NK-92 (cell line): ENCODE results near the gene TRUB2.
"Not testable (repeated sequence)": the region's sequence is repeated elsewhere in the genome, so short reads cannot be mapped to it uniquely, and the experiment has no call there.

Source experiments
- DNase-seq: peaks from one replicate; lab custom pipeline; 2025; ENCODE audit not compliant: unreplicated experiment; lab: John Stamatoyannopoulos, UW

Gene TRUB2

DNA sequence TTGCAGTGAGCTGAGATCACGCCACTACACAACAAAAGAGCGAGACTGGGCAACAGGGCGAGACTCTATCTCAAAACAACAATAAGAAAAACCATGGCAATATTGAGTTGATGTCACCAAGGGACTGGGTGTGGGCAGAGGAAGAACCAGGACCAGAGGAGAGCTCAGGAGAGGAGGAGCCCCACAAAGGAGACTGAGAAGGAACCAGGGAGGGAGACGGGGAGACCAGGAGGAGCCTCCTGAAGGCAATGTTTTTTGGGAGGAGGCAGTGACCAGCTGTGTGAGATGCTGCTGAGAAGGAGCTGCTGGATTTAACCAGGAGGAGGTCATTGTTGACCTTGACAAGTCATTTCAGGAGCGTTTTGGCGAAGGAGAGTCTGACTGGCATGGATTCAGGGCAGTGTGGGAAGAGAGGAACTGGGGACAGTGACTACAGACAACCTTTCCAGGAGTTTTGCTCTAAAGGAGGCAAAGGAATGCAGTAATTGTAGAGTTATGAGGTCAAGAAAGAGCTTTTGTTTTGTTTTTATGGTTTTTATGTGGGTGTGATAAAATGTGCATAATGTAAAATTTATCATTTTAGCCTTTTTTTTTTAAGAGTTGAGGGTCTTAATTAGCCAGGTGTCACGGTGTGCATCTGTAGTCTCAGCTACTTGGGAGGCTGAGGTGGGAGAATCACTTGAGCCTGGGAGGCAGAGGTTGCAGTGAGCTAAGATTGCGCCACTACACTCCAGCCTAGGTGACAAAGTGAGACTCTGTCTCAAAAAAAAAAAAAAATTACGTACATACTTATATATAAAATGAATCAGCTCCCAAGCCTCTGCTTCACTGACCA lies 17.9 kb downstream of the TRUB2 start:
- DNase-seq, result no peak

DNA sequence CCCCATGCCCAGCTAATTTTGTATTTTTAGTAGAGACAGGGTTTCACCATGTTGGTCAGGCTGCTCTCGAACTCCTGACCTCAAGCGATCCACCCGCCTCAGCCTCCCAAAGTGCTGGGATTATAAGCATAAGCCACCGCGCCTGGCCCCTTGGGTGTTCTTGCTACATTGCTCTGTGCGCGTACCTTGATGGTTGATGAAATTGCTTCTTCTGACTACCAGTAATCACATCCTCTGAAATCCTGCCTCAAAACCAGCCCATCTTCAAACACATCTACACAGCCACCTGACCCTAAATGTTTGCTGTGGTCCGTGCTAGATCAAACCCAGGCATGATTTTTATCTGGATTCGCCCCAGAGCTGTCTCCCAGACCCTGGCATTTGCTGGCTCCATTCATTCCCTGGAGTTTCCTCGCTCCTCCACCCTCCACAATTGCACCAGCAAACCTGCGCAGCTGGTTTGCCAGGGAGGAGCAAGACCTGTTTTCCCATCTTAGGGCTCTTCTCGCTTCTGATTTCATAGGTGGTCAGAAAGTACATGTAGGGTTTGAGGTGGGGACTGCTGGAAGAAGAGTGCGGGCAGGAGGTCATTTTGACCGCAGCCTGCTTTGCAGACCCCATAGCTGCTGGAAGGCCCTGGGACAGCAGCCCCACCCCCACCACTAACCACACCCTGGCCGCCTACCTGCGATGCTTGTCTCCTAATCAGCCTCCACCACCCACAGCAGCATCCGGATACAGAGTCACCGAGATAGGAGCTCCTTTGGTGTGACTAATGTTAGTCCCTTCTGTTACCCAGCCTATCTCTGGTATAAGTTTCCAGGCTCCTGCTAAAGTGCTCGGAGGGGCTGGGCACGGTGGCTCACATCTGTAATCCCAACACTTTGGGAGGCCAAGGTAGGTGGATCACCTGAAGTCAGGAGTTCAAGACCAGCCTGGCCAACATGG lies 23.4 kb downstream of the TRUB2 start:
- no peak for DNase-seq

DNA sequence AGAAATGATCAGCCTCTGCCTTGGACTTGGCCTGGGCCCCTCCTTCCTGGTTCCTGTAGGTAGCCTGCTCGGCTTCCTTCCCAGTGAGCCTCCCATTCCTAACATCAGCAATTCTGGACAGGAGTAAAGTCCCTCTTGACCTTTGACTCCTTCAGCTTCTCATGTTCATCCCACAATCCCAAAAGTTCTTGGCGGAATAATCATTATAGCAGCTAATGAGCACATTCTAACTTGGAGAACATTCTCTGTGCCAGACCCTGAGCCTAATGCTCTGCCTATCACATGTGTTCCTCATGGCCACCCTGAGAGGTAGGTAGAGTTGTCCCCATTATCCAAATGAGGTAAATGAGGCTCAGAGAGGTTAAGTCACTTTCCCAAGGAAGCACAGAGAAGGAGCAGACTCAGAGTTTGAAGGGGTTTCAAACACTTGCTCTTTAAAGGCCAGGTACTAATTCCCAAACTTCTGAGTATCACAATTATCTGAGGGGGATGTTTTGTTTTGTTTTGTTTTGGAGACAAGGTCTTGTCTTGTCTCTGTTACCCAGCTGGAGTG lies 24.9 kb downstream of the TRUB2 start:
- DNase-seq, result no peak

DNA sequence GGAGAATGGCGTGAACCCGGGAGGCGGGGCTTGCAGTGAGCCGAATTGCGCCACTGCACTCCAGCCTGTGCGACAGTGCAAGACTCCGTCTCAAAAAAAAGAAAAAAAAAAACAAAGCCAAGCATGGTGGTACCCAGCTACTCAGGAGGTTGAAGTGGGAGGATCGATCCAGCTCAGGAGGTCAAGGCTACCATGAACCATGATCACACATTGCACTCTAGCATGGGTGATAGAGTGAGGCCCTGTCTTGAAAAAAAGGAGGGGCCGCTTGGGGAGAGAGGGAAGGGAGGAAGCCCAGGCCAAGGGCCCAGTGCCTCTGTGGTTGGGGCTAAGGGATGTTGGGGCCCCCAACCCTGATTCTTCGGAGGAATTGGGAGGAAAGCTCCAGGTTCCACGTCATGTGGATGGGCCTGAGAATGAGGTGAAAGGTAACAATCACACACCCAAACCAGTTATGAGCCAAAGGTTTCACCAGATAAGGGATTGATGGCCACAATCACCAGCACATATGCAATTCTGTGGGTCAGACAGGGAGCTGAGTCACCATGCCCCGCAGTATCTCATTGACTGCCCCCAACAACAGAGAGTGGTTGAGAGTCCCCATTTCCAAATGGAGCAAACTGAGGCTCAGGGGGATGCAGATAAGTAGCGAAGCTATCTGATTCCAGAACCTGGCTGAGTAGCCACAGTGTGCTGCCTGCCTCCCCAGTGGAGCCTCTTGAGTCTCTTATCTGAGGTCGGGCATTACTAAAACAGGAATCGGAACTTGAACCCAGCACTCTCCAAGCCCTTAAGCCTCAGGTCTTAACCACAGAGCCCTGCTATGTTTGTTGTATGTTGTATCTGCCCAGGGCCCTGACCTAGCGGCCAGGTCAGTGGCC lies 25.7 kb downstream of the TRUB2 start:
- no peak for DNase-seq

DNA sequence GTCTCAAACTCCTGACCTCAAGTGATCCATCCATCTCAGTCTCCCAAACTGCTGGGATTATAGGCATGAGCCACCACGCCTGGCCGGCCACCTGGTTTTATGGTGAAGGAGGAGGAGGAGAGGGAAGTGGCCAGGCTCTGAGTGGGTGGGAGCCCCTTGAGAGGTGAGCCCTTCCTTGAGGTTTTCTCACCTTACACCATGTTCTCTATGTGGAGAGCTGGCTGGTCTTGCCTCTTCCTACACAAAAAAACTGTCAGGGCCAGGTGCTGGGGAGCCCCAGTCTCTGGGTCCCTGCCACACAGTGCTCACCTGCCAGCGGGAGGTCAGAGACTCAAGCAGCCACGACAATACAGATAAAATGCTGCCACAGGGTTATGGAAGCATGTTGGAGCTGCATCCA lies 28.1 kb downstream of the TRUB2 start:
- DNase-seq, result no peak

DNA sequence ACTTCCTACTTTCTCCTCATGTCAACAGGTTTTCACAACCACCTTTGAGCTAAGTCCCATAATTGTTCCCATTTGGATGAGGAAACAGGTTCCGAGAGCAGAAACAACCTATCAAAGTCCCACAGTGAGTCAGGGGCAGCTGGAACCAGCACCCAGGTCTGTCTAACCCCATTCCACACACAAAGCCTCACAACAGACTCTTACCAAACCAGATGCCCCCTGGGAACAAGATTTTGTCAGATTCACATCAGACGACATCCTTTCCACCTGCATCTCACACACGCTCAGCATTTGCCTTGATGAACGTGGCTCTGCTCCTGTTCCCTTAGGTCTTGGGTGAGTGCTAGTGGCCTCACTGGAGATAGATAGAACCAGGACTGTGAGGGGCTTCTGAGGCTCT lies 29.2 kb downstream of the TRUB2 start:
- DNase-seq, result no peak

DNA sequence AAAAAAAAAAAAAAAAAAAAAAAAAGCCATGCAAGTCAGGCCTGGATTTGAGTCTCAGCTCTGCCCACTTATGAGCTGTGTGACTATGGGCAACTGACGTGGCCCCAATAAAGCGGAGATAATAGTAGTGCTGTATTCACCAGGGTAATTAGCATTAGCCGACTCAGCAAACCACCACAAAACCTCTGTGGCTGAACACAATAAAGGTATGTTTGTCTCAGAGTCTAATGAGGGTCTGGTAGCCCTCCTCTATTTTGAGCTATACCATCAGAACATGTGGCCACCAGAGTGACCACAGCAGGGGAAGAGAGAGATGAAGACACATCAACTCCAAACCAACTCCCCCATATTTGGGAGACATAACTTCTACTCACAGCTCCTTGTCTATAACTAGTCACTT lies 30.2 kb downstream of the TRUB2 start:
- DNase-seq, result no peak

DNA sequence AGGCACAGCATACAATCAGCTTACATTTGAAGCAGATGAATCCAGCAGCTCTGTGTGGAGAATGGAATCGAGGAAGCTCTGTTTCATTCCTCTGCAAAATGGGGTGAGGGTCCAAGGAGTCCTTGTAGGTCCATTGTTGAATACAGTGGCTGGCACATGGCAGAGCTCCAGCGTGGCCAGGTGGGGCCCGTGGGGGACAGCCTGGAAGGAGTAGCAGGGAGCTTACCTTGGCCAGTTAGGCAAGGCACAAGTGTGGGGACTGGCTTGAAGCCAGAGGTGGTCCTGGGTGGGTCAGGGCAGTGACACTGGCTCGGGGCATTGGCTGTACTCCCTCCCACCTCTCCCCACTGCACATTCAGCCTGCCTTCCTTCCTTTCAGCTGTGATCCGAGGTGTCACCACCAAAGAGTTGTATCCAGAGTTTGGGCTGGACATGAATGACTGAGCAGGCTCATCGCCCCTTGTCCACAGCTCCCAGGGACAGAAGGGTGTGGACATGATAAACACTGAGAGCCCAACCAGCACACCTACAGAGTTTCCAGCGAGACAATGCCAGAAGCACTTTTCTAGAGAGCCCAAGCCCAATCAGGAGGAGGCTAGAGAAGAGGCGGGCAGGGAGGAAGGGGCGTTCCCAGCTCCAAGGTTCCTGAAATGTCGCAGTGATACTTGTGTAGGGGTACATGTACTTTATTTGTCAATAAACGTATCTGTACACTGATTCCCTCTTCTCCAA lies 33.8 kb downstream of the TRUB2 start:
- DNase-seq, result no peak

DNA sequence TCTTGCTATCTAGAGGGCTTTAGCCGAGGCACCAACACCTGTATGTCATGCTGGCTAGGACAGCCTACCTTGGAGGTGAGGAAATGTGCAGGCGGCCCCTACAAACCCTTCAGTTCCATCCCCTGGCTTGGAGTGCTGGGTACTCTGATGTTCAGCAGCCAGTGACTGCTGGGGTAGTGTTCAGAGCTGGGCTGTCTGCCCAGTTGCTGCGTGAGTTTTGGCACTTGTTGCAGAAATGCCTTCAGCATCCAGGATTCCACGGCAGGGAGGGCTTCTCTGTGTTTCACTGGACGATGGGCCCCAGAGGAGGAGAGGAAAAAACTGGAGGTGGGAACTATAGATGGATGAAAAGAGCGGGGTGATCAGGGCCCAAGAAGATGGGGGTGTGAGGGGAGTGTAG lies 35.8 kb downstream of the TRUB2 start:
- DNase-seq, result no peak

DNA sequence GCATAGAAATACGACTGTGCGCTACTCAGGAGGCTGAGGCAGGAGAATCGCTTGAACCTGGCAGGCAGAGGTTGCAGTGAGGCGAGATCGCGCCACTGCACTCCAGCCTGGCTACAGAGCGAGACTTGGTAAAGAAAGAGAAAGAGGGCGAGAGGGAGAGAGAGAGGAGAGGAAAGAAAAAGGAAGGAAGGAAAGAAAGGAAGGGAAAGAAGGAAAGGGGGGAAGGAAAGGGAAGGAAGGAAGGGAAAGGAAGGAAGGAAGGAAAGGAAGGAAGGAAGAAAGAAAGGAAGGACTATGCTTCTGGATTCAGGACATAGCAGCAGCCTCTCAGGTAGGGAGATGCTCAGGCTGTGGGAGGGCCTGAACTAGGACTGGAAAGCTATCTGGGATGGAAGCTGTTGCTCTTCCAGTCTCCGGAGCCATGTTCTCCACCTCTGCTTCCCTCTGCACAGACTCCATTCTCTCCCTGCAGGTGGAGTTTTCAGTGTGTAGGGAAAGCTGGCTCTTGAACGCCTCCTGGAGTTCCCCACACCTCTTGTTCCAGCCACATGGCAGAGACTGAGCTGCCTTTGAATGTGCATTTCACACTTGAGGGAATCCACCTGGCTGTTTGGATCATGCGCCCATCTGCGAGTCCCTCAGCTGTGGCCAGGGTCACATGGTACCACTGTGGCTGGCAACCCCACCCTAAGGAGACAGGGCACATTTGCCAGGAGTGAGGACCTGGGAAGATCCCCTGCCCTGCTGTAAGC lies 37.0 kb downstream of the TRUB2 start:
- no peak for DNase-seq

DNA sequence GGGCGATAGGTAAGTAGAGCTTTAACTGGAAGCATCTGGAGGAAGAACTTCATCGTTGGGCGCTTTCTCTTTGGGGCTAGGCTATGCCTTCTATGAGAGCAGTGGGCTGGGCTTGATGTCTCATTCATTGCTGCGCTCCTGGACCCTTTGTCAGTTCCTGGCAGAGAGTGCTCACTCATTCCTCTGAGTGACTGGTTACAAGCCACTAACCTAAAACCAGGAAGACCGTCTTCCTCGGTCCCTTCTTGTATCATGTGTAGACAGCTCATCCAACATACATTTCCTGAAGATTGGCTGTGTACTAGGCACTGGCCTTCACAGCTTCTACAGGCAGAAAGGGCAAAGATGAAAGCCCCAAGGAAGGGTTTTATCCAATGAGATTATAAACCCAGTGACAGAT lies 39.7 kb downstream of the TRUB2 start:
- DNase-seq, result no peak

DNA sequence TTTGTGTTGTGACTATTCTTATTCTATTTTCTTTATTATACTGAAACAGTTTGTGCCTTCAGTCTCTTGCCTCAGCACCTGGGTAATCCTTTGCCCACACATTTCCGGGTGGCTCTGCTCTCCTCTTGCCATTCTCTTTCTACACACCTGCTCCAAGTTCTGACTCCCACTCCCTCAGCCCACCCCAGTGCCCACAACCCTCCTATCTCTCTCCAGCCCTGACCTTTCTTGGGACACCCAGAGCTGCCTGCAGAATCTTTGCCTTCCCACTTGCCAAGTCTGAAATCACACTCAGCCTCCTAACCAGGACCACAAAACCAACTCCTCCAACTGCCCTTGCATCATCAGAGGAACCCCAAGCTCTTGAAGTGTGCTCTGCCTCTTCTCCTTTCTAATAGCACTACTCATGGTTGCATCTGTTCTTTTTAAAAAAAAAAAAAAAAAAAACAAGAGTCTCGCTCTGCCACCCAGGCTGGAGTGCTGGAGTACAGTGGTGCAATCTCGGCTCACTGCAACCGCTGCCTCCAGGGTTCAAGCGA lies 42.1 kb downstream of the TRUB2 start:
- no peak for DNase-seq

DNA sequence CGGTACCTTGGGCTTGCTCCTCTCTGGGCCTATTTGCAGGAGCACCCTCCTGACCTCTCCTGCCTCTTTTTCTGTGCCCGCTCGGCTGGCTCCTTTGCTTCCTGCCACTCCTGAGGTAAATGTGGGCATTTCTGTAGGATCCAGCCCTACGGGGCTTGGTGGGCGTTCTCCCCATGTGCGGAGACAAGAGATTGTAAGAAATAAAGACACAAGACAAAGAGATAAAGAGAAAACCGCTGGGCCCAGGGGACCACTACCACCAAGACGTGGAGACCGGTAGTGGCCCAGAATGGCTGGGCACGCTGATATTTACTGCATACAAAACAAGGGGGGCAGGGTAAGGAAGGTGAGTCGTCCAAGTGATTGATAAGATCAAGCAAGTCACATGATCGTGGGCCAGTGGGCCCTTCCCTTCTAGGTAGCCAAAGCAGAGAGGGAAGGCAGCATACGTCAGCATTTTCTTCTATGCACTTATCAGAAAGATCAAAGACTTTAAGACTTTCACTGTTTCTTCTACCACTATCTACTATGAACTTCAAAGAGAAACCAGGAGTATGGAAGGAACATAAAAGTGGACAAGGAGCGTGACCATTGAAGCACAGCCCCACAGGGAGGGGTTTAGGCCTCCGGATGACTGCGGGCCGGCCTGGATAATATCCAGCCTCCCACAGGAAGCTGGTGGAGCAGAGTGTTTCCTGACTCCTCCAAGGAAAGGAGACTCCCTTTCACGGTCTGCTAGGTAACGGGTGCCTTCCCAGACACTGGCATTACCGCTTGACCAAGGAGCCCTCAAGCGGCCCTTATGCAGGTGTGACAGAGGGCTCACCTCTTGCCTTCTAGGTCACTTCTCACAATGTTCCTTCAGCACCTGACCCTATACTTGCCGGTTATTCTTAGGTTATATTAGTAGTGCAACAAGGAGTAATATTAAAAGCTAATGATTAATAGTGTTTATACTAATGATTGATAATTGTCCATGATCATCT lies 42.9 kb downstream of the TRUB2 start:
- not testable (repeated sequence) for DNase-seq

DNA sequence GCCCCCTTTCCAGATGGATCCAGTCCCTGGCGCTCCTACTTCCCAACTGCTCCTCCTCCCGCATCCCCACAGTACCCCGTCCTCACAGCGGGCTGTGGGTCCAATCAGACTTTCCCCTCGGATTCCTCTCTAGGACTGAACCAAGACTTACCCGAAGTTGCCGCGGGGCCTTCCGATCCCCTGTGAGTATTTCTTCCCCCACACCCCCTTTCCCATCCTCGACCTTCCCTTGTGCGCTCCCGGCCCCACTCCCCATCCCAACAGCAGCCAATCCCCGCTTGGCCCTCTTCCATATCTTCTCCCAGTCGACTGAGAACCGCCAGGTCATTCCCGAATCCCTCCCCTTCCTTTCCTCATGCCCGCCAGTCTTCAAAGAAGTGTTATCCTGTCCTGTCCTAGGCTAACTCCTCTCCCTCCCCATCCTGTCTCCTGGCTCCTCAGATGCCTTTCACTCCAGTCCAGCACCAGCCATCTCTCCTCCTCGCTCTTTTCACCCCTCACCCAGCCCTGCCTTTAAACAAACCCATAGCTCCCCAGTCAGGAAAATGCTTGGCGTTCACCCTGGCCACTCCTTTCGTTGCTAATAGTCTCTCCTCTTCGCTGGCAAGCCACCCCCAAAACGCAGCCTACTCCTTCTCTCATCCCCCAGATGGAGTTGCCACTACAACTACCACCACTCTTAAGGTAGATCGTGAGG lies 45.5 kb downstream of the TRUB2 start:
- no peak for DNase-seq

DNA sequence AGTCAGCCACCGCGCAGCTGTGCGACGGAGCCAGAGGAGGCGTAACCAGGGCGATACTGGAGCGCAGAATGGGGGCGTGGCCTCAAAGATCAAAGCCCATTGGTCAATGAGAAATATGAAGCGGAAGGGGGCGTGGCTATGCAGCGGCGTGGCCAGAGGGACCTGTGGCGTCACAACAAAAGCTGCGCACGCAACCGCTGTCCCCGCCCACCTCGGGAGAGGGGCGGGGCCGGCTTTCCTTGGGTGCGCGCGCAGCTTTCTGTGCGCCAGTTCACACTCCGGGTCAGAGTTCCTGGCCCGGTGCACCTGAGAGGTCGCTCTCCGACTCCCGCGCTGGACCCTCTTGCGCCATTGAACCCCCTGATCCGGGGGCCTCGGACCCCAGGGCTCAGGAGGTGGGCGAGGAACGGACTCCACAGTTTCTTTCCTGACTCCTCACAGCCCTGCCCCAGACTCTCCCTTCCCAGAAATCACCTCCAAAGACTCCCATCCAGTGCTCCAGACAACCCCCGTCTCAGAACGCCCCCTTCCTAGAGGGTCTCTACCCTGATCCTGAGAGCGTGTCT lies 46.2 kb downstream of the TRUB2 start, which contains the start of gene SWI5:
SWI5 (plus strand) TSS at position 269 of the 566 bp plus-strand sequence.
- DNase-seq, result peak; percentile 96

DNA sequence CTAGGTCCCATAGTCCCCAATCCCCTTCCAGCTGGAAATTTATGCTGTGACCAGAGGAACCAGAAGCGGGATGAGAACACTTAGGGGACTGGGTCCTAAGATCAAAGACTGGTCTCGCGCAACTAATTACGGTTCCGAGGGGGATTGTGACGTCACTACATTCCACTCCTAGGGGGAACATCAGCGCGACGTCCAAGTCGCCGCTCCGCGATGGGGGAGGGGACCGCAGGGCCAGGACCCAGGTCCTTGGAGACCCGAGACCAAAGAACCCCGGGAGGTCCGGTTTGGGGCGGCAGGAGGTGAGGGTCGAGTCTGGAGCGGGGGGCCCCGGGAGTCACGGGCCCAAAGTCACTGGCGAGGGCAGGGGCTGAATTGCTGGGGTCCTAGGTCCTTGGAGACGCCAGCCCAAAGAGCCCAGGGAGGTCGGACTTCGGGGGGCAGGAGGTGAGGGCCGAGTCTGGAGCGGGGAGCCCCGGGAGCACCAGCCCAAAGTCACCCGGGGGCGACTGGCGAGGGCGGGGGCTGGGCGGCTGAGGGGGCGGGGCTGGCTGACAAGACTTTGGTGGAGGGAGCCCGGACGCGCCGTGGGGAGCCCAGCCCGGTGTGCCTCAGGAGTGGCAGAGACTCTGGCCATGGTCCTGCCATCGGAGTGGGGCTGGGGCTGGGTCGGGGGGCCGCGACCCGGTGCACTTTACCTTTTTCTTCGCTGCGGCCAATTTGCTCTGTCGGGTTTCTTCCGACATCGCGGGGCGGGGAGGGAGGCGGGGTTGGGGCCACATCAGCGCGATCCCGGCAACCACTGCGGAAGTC lies 46.8 kb downstream of the TRUB2 start, which contains the start of gene GOLGA2:
GOLGA2 (minus strand) TSS at position 810 of the 810 bp plus-strand sequence; CDS start at position 779, 31 bp downstream.
- no peak for DNase-seq
